KG1 (cell line): ENCODE measurements around the gene SLC10A3.
"Not testable (repeated sequence)": the region's sequence is repeated elsewhere in the genome, so short reads cannot be mapped to it uniquely, and the experiment has no call there.

Experiments
- DNase-seq: peaks from one replicate; lab custom pipeline; 2025; lab: John Stamatoyannopoulos, UW

Gene SLC10A3

DNA sequence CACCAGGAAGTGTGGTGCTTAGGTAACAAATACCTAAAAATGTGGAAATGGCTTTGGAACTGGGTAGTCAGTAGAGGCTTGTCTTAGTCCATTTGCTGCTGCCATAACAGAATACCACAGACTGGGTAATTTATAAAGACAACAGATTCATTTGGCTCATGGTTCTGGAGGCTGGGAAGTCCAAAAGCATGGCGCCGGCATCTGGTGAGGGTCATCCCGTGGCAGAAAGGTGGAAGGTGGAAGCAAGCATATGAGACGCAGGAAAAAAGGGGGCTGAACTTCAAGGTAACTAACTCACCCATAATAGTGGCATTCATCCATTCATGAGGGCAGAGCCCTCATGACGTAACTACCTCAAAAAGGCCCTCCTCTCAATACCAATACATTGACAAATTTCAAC, 19.0 kb upstream of the SLC10A3 start:
- DNase-seq, result no peak

GRCh38 chrX:154508384-154508745, 17.9 kb upstream of the SLC10A3 start:
- no peak for DNase-seq

GRCh38 chrX:154507673-154508383, 17.4 kb upstream of the SLC10A3 start:
- no peak for DNase-seq

DNA sequence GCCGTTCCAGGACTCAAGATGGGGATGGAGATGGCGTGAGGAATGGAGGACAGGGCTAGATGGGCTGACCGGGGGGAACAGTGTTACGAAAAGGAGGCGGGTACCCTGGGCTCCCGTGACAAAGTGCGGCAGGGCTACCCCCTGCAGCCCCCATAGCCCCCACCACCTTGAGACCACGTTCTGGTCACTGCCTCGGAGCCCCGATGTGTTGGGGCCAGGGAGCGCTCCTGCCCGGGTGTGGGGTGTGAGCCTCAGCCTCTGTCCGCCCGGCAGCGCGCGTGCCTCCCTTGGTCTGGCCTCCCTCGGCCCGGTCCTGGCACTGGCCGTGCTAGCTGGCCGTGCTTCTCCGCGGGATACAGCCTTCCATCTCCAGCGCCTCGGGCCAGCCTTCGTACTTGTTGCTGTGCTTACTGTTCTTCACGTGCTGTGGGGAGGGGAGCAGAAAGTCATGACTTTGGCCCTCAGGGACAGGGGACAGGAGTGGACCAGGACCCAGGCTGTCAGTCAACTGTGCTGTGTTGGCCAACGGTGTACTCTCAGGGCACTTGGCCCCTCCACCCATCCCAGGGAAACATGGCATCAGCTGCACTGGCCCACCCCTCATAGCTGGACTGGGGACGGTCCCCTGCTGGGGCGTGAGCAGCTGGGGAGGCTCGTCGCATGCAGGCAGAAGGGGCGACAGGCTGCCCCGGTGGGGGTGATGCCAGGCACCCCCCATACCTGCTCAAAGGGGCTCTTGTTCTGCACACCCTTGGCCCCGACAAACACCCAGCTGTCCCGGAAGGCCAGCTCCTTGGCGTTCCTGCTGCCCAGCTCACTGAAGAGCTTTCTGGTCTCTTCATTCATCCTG, 16.3 kb upstream of the SLC10A3 start:
- no peak for DNase-seq

DNA sequence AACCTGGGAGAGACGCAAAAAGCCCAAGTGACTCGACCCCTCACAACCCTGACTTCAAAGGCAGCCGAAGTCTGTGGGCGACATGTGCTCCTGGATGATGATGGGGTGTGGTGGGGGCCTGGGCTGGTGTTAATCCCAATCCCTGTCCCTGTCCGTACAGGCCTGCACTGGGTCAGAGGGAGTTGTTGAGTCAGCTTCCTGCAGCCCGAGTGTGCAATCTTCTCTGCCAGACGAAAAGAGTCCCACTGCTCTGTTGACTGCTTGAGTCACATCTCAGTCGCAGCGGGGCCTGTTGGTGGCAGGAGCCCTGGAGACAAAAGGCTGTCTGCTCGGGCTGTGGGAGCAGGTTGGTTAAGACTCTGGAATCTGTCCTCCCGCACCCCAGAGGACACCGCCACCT, 15.3 kb upstream of the SLC10A3 start:
- DNase-seq, result no peak

GRCh38 chrX:154502989-154503388, 12.6 kb upstream of the SLC10A3 start:
- no peak for DNase-seq

DNA sequence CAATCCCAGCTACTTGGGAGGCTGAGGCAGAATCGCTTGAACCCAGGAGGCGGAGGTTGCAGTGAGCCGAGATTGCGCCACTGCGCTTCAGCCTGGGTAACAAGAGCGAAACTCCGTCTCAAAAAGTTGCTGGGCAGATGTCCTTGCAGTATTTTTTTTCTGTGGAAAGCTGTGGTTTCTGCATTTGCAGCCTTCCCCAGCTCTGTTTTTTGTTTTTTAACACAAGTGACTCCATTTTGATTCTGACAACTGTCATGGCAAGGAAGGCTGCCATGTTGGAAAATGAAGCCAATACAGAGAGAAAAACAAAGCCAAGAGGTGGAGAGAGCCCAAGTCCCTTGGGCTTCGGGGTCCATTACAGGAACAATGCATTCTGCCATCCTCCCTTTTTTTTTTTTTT, 11.7 kb upstream of the SLC10A3 start:
- DNase-seq, result no peak

GRCh38 chrX:154501423-154501822, 11.0 kb upstream of the SLC10A3 start:
- not testable (repeated sequence) for DNase-seq

DNA sequence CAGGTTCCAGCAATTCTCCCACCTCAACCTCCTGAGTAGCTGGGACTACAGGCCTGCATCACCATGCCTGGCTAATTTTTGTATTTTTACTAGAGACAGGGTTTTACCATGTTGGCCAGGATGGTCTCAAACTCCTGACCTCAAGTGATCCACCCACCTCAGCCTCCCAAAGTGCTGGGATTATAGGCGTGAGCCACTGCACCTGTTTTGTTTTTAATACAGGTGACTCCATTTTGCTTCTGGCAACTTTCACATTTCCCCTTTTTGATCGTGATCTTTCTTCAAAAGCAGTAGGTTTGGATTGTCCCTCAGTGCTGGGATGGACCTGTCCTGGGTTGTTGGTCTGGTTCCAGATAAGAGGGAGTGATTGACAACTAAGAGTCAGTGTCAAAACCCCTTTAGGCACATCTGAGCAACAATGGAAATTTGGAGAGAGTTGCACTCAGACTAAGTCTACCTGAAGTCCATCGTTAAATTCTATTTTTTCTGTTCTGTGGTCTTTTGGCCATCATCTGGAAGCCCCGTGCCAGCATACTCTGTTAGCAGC, 6.2 kb upstream of the SLC10A3 start:
- DNase-seq, result not testable (repeated sequence)

- no peak for DNase-seq
Measured at GRCh38 chrX:154495472-154495922, 5.1 kb upstream of the SLC10A3 start.

GRCh38 chrX:154494715-154495114, 4.3 kb upstream of the SLC10A3 start:
- no peak for DNase-seq

- no peak for DNase-seq
Measured at GRCh38 chrX:154490021-154490413, 412 bp downstream of the SLC10A3 start.

DNA sequence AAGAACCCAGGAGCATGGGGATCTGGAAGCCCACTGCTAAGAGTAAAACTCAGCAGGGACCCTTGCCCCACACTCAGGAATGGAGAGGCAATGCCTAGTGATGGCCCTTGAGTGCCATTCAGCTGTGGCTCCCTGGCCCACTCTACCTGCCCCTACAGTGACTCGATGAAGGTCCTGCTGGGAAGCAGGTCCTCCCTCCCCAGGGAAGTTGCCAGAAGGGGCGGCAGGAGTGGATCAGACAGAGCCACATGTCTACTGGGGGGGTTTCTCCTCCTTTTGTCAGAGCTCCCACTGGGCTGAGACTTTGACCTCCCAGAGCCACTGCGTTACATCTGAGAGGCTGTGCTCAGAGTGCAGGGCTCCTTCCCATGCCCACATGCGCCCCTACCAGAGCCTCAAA, 1.2 kb downstream of the SLC10A3 start:
- DNase-seq, result no peak

DNA sequence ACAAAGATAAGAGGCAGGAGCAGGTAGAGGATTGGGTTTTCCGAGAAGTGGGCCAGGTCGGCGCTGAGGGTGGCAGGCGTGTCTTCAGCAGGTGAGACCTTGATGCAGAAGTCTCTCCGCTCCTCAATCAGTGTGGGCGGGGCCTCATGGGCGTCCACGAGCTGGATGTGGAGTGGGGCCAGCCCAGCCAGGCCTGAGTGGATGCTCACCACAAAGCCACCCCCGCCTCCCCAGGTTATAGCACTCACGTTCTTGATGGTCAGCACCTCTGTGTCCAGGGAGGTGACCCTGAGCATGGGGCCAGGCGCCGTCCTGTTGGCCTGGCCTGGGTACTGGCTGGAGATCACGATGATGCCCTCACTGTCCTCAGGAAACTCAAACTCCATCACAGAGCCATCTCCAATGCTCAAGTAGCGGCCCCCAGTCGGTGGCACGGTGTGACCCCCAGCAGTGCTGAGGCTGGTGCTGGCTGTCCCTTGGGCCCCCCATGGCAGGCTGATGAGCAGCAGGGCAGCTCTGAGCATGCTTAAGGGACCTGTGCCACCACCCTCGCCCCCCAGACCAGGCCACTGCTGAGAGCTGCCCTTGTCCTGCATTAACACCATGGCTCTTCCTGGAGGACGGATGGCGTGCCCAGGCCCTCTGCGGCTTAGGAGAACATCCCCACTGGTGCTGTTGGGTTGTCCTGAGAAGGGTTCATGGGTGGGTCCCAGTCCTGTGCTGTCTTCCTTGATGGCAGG, 1.9 kb downstream of the SLC10A3 start:
- DNase-seq, result no peak

DNA sequence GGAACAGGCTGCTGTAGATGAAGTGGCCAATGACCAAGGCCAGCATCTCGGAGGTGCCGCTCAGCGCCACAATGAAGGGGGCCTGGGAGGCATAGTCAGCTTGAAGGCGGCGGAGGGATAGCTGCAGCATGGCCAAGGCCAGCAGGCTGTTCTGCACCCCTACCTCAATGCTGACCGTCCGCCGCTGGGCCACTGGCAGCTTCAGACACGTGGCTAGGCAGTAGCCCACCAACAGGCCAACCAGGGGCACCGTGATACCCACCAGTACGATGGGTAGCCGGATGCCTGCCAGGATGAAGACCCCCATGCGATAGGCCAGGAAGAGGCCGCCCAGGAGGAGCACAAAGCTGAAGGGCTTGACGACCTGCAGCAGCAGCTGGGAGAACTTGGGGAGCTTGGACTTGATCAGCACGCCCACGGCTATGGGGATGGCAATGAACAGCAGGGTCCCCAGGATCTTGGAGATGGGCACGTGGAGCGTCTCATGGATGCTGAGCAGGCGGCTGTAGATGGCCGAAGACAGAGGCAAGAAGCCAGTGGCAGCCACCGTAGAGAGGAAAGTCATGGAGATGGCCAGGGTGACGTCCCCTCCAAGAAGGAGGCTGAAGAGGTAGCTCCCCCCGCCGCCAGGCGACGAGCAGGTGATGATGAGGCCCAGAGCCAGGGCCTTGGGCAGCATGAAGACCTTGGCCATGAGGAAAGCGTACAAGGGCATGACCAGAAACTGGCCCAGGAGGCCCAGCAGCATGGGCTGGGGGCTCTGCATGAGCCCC, 2.7 kb downstream of the SLC10A3 start:
- no peak for DNase-seq

GRCh38 chrX:154486396-154487207, 3.8 kb downstream of the SLC10A3 start, which contains the start of gene UBL4A:
UBL4A (minus strand) TSS chrX:154486615; CDS start chrX:154486584, 31 bp downstream.
- DNase-seq, result no peak

DNA sequence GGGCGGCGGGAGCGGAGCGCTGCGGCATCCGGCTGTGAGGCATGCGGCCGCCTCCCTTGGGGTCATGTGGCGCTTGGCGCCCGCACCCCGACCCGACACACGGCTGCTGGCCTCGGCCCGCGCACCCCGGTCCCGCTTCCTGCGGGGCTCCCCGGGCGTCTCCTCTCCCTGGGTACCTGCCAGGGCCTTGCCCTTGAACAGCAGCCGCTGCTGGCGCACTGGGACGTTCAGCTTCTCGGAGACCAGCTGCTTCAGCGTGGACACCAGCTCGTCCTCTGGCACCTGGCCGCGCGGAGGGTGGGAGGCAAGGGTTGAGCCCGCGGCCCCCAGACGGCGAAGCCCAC, 4.4 kb downstream of the SLC10A3 start:
- no peak for DNase-seq

DNA sequence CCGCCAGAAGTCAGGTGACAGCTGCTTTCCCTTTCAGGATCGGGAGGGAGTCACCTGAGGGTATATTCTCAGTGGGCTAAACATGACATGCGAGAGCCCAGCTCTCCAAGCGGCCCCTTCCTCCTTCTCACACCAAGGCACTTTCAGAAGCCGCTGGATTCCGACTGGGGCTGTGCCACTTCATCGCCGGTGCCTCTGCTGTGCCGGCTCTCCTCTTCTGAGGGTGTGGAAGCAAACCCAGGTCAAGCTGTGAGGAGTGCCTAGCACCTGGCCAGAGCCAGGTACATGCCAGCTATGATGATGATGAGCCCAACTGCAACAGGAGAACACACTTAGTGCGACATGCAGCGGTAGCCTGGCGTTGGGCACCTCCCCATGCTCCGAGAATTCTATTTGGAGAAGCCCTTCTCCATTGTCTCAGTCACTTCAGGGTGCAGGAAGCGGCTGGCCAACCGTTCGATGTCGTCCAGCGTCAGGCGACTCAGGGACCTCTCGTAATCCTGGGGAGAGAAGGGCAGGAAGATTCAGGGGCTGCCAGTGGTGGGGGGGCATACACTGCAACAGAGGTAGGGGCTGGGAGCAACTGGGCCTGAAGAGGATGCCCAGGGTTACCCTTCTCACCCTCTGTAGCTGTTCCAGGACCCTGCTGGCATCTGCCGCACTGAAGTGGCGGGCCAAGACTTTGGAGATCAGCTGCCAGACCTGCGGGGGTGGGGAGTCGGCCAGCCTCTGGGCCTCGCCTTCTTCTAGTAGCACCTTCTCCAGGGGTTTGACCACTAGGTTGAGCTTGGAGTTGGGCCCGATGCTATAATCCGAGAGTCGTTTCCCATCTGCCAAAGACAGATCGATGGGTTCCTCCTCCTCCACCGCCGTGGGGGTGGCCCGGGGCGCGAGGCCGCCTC, 5.0 kb downstream of the SLC10A3 start:
- DNase-seq, result no peak

GRCh38 chrX:154484255-154485149, 5.9 kb downstream of the SLC10A3 start:
- no peak for DNase-seq
